Transverse colon (tissue), 4 donors: Measurements from ENCODE around the gene LRRC32.

ENCODE experiments used
- POLR2A ChIP-seq: fragments of 450-650 bp; IDR thresholded peaks from one replicate; pipeline ENCODE4 v1.6.1; 2016; ENCODE audit warnings: antibody characterized with exemption, mild to moderate bottlenecking, moderate library complexity
- POLR2AphosphoS5 ChIP-seq, 3 donors: sonication (generic); formaldehyde crosslinking; IDR thresholded peaks; one replicate each; pipeline ENCODE4 v1.6.1; 2016; ENCODE audit warnings: antibody characterized with exemption in 3 of 3
- TF ChIP-seq, protein P1 (sequence below), 5 experiments: fragments of 200-600 bp in 3 of 5; fragments of 450-650 bp in 2 of 5; sonication (generic) in 3 of 5; IDR thresholded peaks; 1 replicate in 2 of 5; 2 replicates in 3 of 5; pipeline ENCODE4 v1.5.1; 2016 to 2017; ENCODE audit warnings: antibody characterized with exemption in 5 of 5, inconsistent platforms in 3 of 5, mild to moderate bottlenecking in 2 of 5, moderate library complexity in 1 of 5

DNA sequence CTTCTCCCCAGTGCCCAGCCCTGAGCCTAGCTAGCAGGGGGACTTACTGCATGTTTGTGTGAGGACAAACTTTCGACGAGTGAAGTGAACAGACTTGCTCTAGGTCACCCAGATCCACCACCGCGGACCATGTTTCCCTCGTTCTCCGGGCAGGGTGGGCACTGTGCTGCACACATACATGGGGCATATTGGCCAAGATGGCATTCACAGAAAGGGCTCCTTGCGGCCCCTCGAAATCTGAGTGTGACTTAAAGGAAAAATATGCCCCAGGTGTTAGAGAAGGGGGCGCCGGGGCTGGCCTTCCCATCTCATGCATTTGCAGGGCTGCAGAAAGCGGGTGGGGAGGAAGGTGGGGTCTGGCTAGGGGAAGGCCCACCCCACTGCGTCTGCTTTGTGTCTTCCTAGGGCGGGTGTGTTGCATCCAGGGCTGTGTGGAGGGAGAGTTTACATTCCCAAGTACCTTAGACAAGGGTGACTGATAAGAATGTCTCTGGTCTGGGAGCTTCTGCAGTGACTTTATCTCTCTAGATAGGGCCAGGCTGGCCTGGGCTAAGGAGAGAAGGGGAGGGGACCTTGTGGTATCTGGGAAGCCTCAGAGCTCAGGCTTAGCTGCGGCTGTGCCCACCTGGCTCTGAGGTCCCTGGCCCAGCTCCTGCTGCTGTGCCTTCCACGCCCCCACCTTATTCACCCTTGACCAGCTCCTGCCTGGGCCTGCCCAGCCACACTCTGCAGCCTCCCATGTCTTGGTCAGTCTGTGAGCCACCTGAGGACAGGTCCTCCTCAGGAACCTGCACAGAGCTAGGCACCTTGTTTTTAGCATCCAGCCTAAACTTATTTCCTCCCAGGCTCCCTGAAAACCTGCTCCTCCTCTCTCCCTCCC is 45.8 kb downstream of the LRRC32 start:
- TF ChIP-seq, protein P1, sequence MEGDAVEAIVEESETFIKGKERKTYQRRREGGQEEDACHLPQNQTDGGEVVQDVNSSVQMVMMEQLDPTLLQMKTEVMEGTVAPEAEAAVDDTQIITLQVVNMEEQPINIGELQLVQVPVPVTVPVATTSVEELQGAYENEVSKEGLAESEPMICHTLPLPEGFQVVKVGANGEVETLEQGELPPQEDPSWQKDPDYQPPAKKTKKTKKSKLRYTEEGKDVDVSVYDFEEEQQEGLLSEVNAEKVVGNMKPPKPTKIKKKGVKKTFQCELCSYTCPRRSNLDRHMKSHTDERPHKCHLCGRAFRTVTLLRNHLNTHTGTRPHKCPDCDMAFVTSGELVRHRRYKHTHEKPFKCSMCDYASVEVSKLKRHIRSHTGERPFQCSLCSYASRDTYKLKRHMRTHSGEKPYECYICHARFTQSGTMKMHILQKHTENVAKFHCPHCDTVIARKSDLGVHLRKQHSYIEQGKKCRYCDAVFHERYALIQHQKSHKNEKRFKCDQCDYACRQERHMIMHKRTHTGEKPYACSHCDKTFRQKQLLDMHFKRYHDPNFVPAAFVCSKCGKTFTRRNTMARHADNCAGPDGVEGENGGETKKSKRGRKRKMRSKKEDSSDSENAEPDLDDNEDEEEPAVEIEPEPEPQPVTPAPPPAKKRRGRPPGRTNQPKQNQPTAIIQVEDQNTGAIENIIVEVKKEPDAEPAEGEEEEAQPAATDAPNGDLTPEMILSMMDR (IDR thresholded peaks at IDR 0.05) = no peak
- TF ChIP-seq POLR2AphosphoS5 (IDR thresholded peaks at IDR 0.05) = no peak
- TF ChIP-seq POLR2A = no peak
